ENCODE results near the gene ZNF91.

- TF ChIP-seq CTCF (optimal IDR thresholded peaks at IDR 0.05 in 1 of 3, IDR thresholded peaks at IDR 0.05 in 1 of 3, conservative IDR thresholded peaks at IDR 0.05 in 1 of 3; ENCODE audit: extremely low read depth in 1 of 3, insufficient read depth in 2 of 3, low read length in 3 of 3), result no peak
- TF ChIP-seq EZH2 (IDR thresholded peaks at IDR 0.05; ENCODE audit: low read length), result no peak
Measured at GRCh38 chr19:23312515-23312914, 82.8 kb downstream of the ZNF91 start.
